ENCODE measurements around the gene LSM10.
A peak's percentile ranks its signal among the peaks of the same experiment; 100 is the strongest.

LSM10 gene

GRCh38 chr1:36397378-36398230 lies at the start of gene LSM10:
LSM10 (minus strand) TSS chr1:36397908; CDS start chr1:36394129, 3,779 bp downstream.
- H3K27ac Mint-ChIP-seq, result peak within 1 kb of the TSS; percentile 100
- peak within 1 kb of the TSS; percentile 92 for H3K4me3 Mint-ChIP-seq
- no peaks in the 10 kb centered on the region for H3K9me3 Mint-ChIP-seq
- H3K36me3 Mint-ChIP-seq (ENCODE audit: low read depth), result peaks cover 19% of the 10 kb centered on the region
- H3K4me1 Mint-ChIP-seq (ENCODE audit: low read depth), result peaks cover 63% of the 10 kb centered on the region
- H3K27me3 Mint-ChIP-seq, result no peaks in the 10 kb centered on the region

- H3K4me1 Mint-ChIP-seq (ENCODE audit: low read depth), result peaks cover 18% of the 10 kb centered on the region
- no peaks in the 10 kb centered on the region for H3K27me3 Mint-ChIP-seq
- H3K9me3 Mint-ChIP-seq, result no peaks in the 10 kb centered on the region
Measured at GRCh38 chr1:36447450-36447849, 49.7 kb upstream of the LSM10 start.

GRCh38 chr1:36446746-36447145 lies 49.0 kb upstream of the LSM10 start:
- Mint-ChIP-seq H3K27ac (no peak overlapping the region), H3K9me3 (no peaks in the 10 kb centered on the region), H3K36me3 (ENCODE audit: low read depth) (no peaks in the 10 kb centered on the region), H3K4me1 (ENCODE audit: low read depth) (peaks cover 18% of the 10 kb centered on the region), H3K4me3 (no peak overlapping the region), H3K27me3 (no peaks in the 10 kb centered on the region)

More at GRCh38 chr1:36447450-36447849, 49.7 kb upstream of the LSM10 start:
- Mint-ChIP-seq H3K36me3 (ENCODE audit: low read depth) (no peaks in the 10 kb centered on the region), H3K27ac (no peak overlapping the region), H3K4me3 (no peak overlapping the region)

- peaks cover 13% of the 10 kb centered on the region for H3K4me1 Mint-ChIP-seq (ENCODE audit: low read depth)
- no peaks in the 10 kb centered on the region for H3K36me3 Mint-ChIP-seq (ENCODE audit: low read depth)
- H3K27me3 Mint-ChIP-seq, result no peaks in the 10 kb centered on the region
- H3K9me3 Mint-ChIP-seq, result no peaks in the 10 kb centered on the region
- no peak overlapping the region for H3K4me3 Mint-ChIP-seq
- no peak overlapping the region for H3K27ac Mint-ChIP-seq
Measured at GRCh38 chr1:36446271-36446670, 48.6 kb upstream of the LSM10 start.

- Mint-ChIP-seq H3K27me3 (no peaks in the 10 kb centered on the region), H3K36me3 (ENCODE audit: low read depth) (no peaks in the 10 kb centered on the region), H3K4me3 (no peak overlapping the region), H3K9me3 (no peaks in the 10 kb centered on the region), H3K27ac (no peak overlapping the region), H3K4me1 (ENCODE audit: low read depth) (no peaks in the 10 kb centered on the region)
Measured at GRCh38 chr1:36443297-36443696, 45.6 kb upstream of the LSM10 start.

GRCh38 chr1:36442337-36442736 lies 44.6 kb upstream of the LSM10 start:
- Mint-ChIP-seq H3K27me3 (no peaks in the 10 kb centered on the region), H3K4me1 (ENCODE audit: low read depth) (no peaks in the 10 kb centered on the region), H3K4me3 (no peak overlapping the region), H3K27ac (no peak overlapping the region), H3K36me3 (ENCODE audit: low read depth) (no peaks in the 10 kb centered on the region), H3K9me3 (no peaks in the 10 kb centered on the region)

GRCh38 chr1:36440646-36441045 lies 42.9 kb upstream of the LSM10 start:
- H3K36me3 Mint-ChIP-seq (ENCODE audit: low read depth), result no peaks in the 10 kb centered on the region
- H3K4me1 Mint-ChIP-seq (ENCODE audit: low read depth), result no peaks in the 10 kb centered on the region
- H3K9me3 Mint-ChIP-seq, result no peaks in the 10 kb centered on the region
- H3K4me3 Mint-ChIP-seq, result no peak overlapping the region
- no peak overlapping the region for H3K27ac Mint-ChIP-seq
- H3K27me3 Mint-ChIP-seq, result no peaks in the 10 kb centered on the region

- Mint-ChIP-seq H3K4me3 (no peak overlapping the region), H3K27me3 (no peaks in the 10 kb centered on the region), H3K9me3 (no peaks in the 10 kb centered on the region), H3K27ac (no peak overlapping the region), H3K4me1 (ENCODE audit: low read depth) (no peaks in the 10 kb centered on the region), H3K36me3 (ENCODE audit: low read depth) (no peaks in the 10 kb centered on the region)
Measured at GRCh38 chr1:36440044-36440443, 42.3 kb upstream of the LSM10 start.

- H3K4me1 Mint-ChIP-seq (ENCODE audit: low read depth), result no peaks in the 10 kb centered on the region
- no peaks in the 10 kb centered on the region for H3K27me3 Mint-ChIP-seq
- no peak overlapping the region for H3K4me3 Mint-ChIP-seq
- H3K9me3 Mint-ChIP-seq, result no peaks in the 10 kb centered on the region
- H3K36me3 Mint-ChIP-seq (ENCODE audit: low read depth), result no peaks in the 10 kb centered on the region
- no peak overlapping the region for H3K27ac Mint-ChIP-seq
Measured at GRCh38 chr1:36438715-36439114, 41.0 kb upstream of the LSM10 start.

- H3K9me3 Mint-ChIP-seq, result no peaks in the 10 kb centered on the region
- H3K36me3 Mint-ChIP-seq (ENCODE audit: low read depth), result no peaks in the 10 kb centered on the region
- H3K27ac Mint-ChIP-seq, result no peak overlapping the region
- H3K27me3 Mint-ChIP-seq, result no peaks in the 10 kb centered on the region
- no peaks in the 10 kb centered on the region for H3K4me1 Mint-ChIP-seq (ENCODE audit: low read depth)
- H3K4me3 Mint-ChIP-seq, result no peak overlapping the region
Measured at GRCh38 chr1:36436821-36437220, 39.1 kb upstream of the LSM10 start.

GRCh38 chr1:36433102-36433501 lies 35.4 kb upstream of the LSM10 start:
- Mint-ChIP-seq H3K4me1 (ENCODE audit: low read depth) (no peaks in the 10 kb centered on the region), H3K36me3 (ENCODE audit: low read depth) (no peaks in the 10 kb centered on the region), H3K27ac (no peak overlapping the region), H3K27me3 (no peaks in the 10 kb centered on the region), H3K9me3 (no peaks in the 10 kb centered on the region), H3K4me3 (no peak overlapping the region)

- no peaks in the 10 kb centered on the region for H3K36me3 Mint-ChIP-seq (ENCODE audit: low read depth)
- no peaks in the 10 kb centered on the region for H3K9me3 Mint-ChIP-seq
- H3K27ac Mint-ChIP-seq, result no peak overlapping the region
- no peaks in the 10 kb centered on the region for H3K27me3 Mint-ChIP-seq
- no peaks in the 10 kb centered on the region for H3K4me1 Mint-ChIP-seq (ENCODE audit: low read depth)
- no peak overlapping the region for H3K4me3 Mint-ChIP-seq
Measured at GRCh38 chr1:36432616-36433015, 34.9 kb upstream of the LSM10 start.

GRCh38 chr1:36425791-36426190 lies 28.1 kb upstream of the LSM10 start:
- Mint-ChIP-seq H3K36me3 (ENCODE audit: low read depth) (no peaks in the 10 kb centered on the region), H3K27me3 (no peaks in the 10 kb centered on the region), H3K27ac (no peak overlapping the region), H3K4me1 (ENCODE audit: low read depth) (peaks cover 12% of the 10 kb centered on the region), H3K4me3 (no peak overlapping the region), H3K9me3 (no peaks in the 10 kb centered on the region)

GRCh38 chr1:36421649-36422048 lies 23.9 kb upstream of the LSM10 start:
- no peaks in the 10 kb centered on the region for H3K9me3 Mint-ChIP-seq
- no peaks in the 10 kb centered on the region for H3K27me3 Mint-ChIP-seq
- no peak overlapping the region for H3K27ac Mint-ChIP-seq
- no peaks in the 10 kb centered on the region for H3K36me3 Mint-ChIP-seq (ENCODE audit: low read depth)
- peaks cover 19% of the 10 kb centered on the region for H3K4me1 Mint-ChIP-seq (ENCODE audit: low read depth)
- H3K4me3 Mint-ChIP-seq, result no peak overlapping the region

GRCh38 chr1:36420836-36421317 lies 23.2 kb upstream of the LSM10 start:
- Mint-ChIP-seq H3K4me1 (ENCODE audit: low read depth) (peaks cover 14% of the 10 kb centered on the region), H3K36me3 (ENCODE audit: low read depth) (no peaks in the 10 kb centered on the region), H3K27me3 (no peaks in the 10 kb centered on the region), H3K4me3 (no peak overlapping the region), H3K9me3 (no peaks in the 10 kb centered on the region), H3K27ac (peak overlapping the region; percentile 87)

- Mint-ChIP-seq H3K4me1 (ENCODE audit: low read depth) (peaks cover 11% of the 10 kb centered on the region), H3K27me3 (no peaks in the 10 kb centered on the region), H3K36me3 (ENCODE audit: low read depth) (no peaks in the 10 kb centered on the region), H3K4me3 (no peak overlapping the region), H3K27ac (no peak overlapping the region), H3K9me3 (no peaks in the 10 kb centered on the region)
Measured at GRCh38 chr1:36420409-36420808, 22.7 kb upstream of the LSM10 start.
